ENCODE data around the gene PARP8. TPM values are rescaled to one million over a fixed set of nuclear protein-coding genes. Genes with fewer than 3 reads are reported as not detected.
"Not testable (repeated sequence)": the region's sequence is repeated elsewhere in the genome, so short reads cannot be mapped to it uniquely, and the experiment has no call there.

Gene PARP8
- total RNA-seq, 3 donors from 2014 or later (not counting 1 experiment from before 2014, with no cell fraction given) = 359 to 395 (median 372) TPM

- H3K36me3 ChIP-seq (ENCODE audit: control insufficient read depth, insufficient read depth, low read length) = peaks cover 58% of the 10 kb centered on the region
- H3K9me3 ChIP-seq (ENCODE audit: control insufficient read depth, insufficient read depth, low read length) = no peaks in the 10 kb centered on the region
- H3K4me1 ChIP-seq (ENCODE audit: control insufficient read depth, insufficient read depth, low read length) = no peaks in the 10 kb centered on the region
- Mint-ChIP-seq H3K27ac (peak overlapping the region; percentile 71 to 76), H3K36me3 (peaks cover 19% of the 10 kb centered on the region), H3K27me3 (ENCODE audit: low read depth in 2 of 2) (no peaks in the 10 kb centered on the region), H3K9me3 (peaks cover 5 to 8% of the 10 kb centered on the region in 2 donors), H3K4me3 (no peak overlapping the region), H3K4me1 (peaks cover 34 to 48% of the 10 kb centered on the region in 2 donors)
- intact Hi-C loops (cut with micrococcal nuclease) = no loop called here
- H3K4me3 ChIP-seq (ENCODE audit: low read length) = no peak overlapping the region
- peak in 2 of 3 donors; percentile 36 to 48 for ATAC-seq
- no peak for TF ChIP-seq CTCF (IDR thresholded peaks at IDR 0.05)
- DNase-seq = no peak
- no peaks in the 10 kb centered on the region for H3K27me3 ChIP-seq (ENCODE audit: control insufficient read depth, insufficient read depth, low read length)
- no peak overlapping the region for H3K27ac ChIP-seq (ENCODE audit: low read length)
Observed at GRCh38 chr5:50800410-50800809, 134.0 kb downstream of the PARP8 start.

GRCh38 chr5:50807661-50808060 lies 141.2 kb downstream of the PARP8 start:
- Histone ChIP-seq H3K27ac (ENCODE audit: low read length) (no peak overlapping the region), H3K27me3 (ENCODE audit: control insufficient read depth, insufficient read depth, low read length) (no peaks in the 10 kb centered on the region), H3K36me3 (ENCODE audit: control insufficient read depth, insufficient read depth, low read length) (peaks cover 45% of the 10 kb centered on the region), H3K4me1 (ENCODE audit: control insufficient read depth, insufficient read depth, low read length) (no peaks in the 10 kb centered on the region), H3K9me3 (ENCODE audit: control insufficient read depth, insufficient read depth, low read length) (no peaks in the 10 kb centered on the region), H3K4me3 (ENCODE audit: low read length) (no peak overlapping the region)
- TF ChIP-seq CTCF (IDR thresholded peaks at IDR 0.05) = no peak
- no peak for DNase-seq
- H3K9me3 Mint-ChIP-seq = peaks cover 5 to 8% of the 10 kb centered on the region in 2 donors
- no peak for ATAC-seq
- WGBS (ENCODE audit: insufficient coverage) = 100% methylated on average over 1 of the region's 2 CpGs
- H3K27ac Mint-ChIP-seq = peak overlapping the region; percentile 42 to 78
- H3K27me3 Mint-ChIP-seq (ENCODE audit: low read depth in 2 of 2) = no peaks in the 10 kb centered on the region
- H3K4me3 Mint-ChIP-seq = no peak overlapping the region
- peaks cover 31% of the 10 kb centered on the region for H3K36me3 Mint-ChIP-seq
- peaks cover 46 to 73% of the 10 kb centered on the region in 2 donors for H3K4me1 Mint-ChIP-seq
- intact Hi-C loops (cut with micrococcal nuclease) = no loop called here

- H3K4me1 ChIP-seq (ENCODE audit: control insufficient read depth, insufficient read depth, low read length) = no peaks in the 10 kb centered on the region
- Mint-ChIP-seq H3K27ac (peak overlapping the region; percentile 42 to 78), H3K27me3 (ENCODE audit: low read depth in 2 of 2) (no peaks in the 10 kb centered on the region), H3K4me1 (peaks cover 41 to 67% of the 10 kb centered on the region in 2 donors), H3K4me3 (no peak overlapping the region), H3K36me3 (peaks cover 23% of the 10 kb centered on the region), H3K9me3 (peaks cover under 1 to 1% of the 10 kb centered on the region in 2 donors)
- no peak for TF ChIP-seq CTCF (IDR thresholded peaks at IDR 0.05)
- H3K27me3 ChIP-seq (ENCODE audit: control insufficient read depth, insufficient read depth, low read length) = no peaks in the 10 kb centered on the region
- over 99% methylated on average over 3 of the region's 3 CpGs for WGBS (ENCODE audit: insufficient coverage)
- H3K27ac ChIP-seq (ENCODE audit: low read length) = no peak overlapping the region
- H3K9me3 ChIP-seq (ENCODE audit: control insufficient read depth, insufficient read depth, low read length) = no peaks in the 10 kb centered on the region
- intact Hi-C loops (cut with micrococcal nuclease) = no loop called here
- H3K4me3 ChIP-seq (ENCODE audit: low read length) = no peak overlapping the region
- ATAC-seq (no peak), DNase-seq (no peak)
- H3K36me3 ChIP-seq (ENCODE audit: control insufficient read depth, insufficient read depth, low read length) = peaks cover 40% of the 10 kb centered on the region
Observed at GRCh38 chr5:50808406-50808805, 142.0 kb downstream of the PARP8 start.

- H3K36me3 ChIP-seq (ENCODE audit: control insufficient read depth, insufficient read depth, low read length) = peaks cover 39% of the 10 kb centered on the region
- 98% methylated on average over 6 of the region's 6 CpGs for WGBS (ENCODE audit: insufficient coverage)
- H3K4me3 Mint-ChIP-seq; H3K27me3 Mint-ChIP-seq (ENCODE audit: low read depth in 2 of 2); H3K4me1 ChIP-seq (ENCODE audit: control insufficient read depth, insufficient read depth, low read length); DNase-seq; H3K4me3 ChIP-seq (ENCODE audit: low read length); H3K9me3 ChIP-seq (ENCODE audit: control insufficient read depth, insufficient read depth, low read length); H3K27ac ChIP-seq (ENCODE audit: low read length); H3K9me3 Mint-ChIP-seq; H3K27me3 ChIP-seq (ENCODE audit: control insufficient read depth, insufficient read depth, low read length); intact Hi-C loops (cut with micrococcal nuclease); ATAC-seq: not testable (repeated sequence)
- Mint-ChIP-seq H3K4me1 (peaks cover 37 to 55% of the 10 kb centered on the region in 2 donors), H3K36me3 (peaks cover 13% of the 10 kb centered on the region), H3K27ac (peak overlapping the region in 1 of 2 donors; percentile 20)
Observed at GRCh38 chr5:50811746-50812145, 145.3 kb downstream of the PARP8 start.

Measured in natural killer cell (primary cell).